WTC11 (cell line): ENCODE data around the gene HECTD4. TPM values are rescaled to one million over a fixed set of nuclear protein-coding genes. Genes with fewer than 3 reads are reported as not detected.
"Not testable (repeated sequence)": the region's sequence is repeated elsewhere in the genome, so short reads cannot be mapped to it uniquely, and the experiment has no call there.

Experiments used
- ATAC-seq: fragments of 200-7000 bp; cut with Tn5 transposase; 2 replicates; pipeline ENCODE4 v1.10.0; 2021; ENCODE audit warnings: mild to moderate bottlenecking, moderate library complexity
- CTCF ChIA-PET: fragments of 300-600 bp; sonication (Branson Sonifier 250); formaldehyde crosslinking; loops from one replicate; lab custom pipeline; 2021; ENCODE audit warnings: antibody characterized with exemption; lab: Charles Lee
- POLR2A ChIA-PET: fragments of 350-600 bp; sonication (Branson Sonifier 250); formaldehyde crosslinking; loops from one replicate; lab custom pipeline; 2021; ENCODE audit warnings: antibody characterized with exemption; lab: Charles Lee
- DNase-seq: peaks from one replicate; pipeline ENCODE4 v3.0.0; 2021; ENCODE audit warnings: low spot score
- H3K27ac Mint-ChIP-seq: 2 replicates; pipeline ENCODE4 v1.8.0; 2021; ENCODE audit warnings: mixed read lengths
- H3K27me3 Mint-ChIP-seq: 2 replicates; pipeline ENCODE4 v1.8.0; 2021; ENCODE audit warnings: low read depth, mild to moderate bottlenecking, moderate library complexity, mixed read lengths
- H3K36me3 Mint-ChIP-seq: 2 replicates; pipeline ENCODE4 v1.8.0; 2021; ENCODE audit warnings: mixed read lengths
- H3K4me1 Mint-ChIP-seq: 2 replicates; pipeline ENCODE4 v1.8.0; 2022; ENCODE audit warnings: mixed read lengths
- H3K4me3 Mint-ChIP-seq: 2 replicates; pipeline ENCODE4 v1.8.0; 2021; ENCODE audit warnings: mild to moderate bottlenecking, moderate library complexity, mixed read lengths
- H3K9me3 Mint-ChIP-seq: 2 replicates; pipeline ENCODE4 v1.8.0; 2021; ENCODE audit warnings: mixed read lengths
- CBFB ChIP-seq: sonication (generic); formaldehyde crosslinking; IDR thresholded peaks from 2 replicates; pipeline ENCODE4 v1.8.1; 2022; ENCODE audit warnings: mild to moderate bottlenecking, low read depth, missing genetic modification reagents
- ETV6 ChIP-seq: sonication (generic); formaldehyde crosslinking; IDR thresholded peaks from 2 replicates; pipeline ENCODE4 v1.8.1; 2022; ENCODE audit warnings: mild to moderate bottlenecking, missing genetic modification reagents
- FOXP4 ChIP-seq: sonication (generic); formaldehyde crosslinking; IDR thresholded peaks from 2 replicates; pipeline ENCODE4 v1.8.0; 2022; ENCODE audit warnings: mild to moderate bottlenecking, missing genetic modification reagents
- GTF2I ChIP-seq: fragments of 250-450 bp; sonication (Bioruptor Pico); conservative IDR thresholded peaks from 2 replicates; pipeline ENCODE4 v1.4.0; 2021; ENCODE audit warnings: mild to moderate bottlenecking
- JUN ChIP-seq: sonication (generic); formaldehyde crosslinking; IDR thresholded peaks from 2 replicates; pipeline ENCODE4 v1.8.0; 2023; ENCODE audit warnings: mild to moderate bottlenecking, missing genetic modification reagents
- NFATC4 ChIP-seq: fragments of 250-450 bp; sonication (Bioruptor Pico); IDR thresholded peaks from 2 replicates; pipeline ENCODE4 v1.9.0; 2021; ENCODE audit warnings: mild to moderate bottlenecking
- NR3C1 ChIP-seq: sonication (generic); formaldehyde crosslinking; conservative IDR thresholded peaks from 2 replicates; pipeline ENCODE4 v1.8.1; 2023; ENCODE audit warnings: low read depth, mild to moderate bottlenecking, missing genetic modification reagents
- TEAD4 ChIP-seq: sonication (generic); formaldehyde crosslinking; IDR thresholded peaks from 2 replicates; pipeline ENCODE4 v1.8.0; 2022; ENCODE audit warnings: mild to moderate bottlenecking, missing genetic modification reagents
- ZBTB21 ChIP-seq: sonication (generic); formaldehyde crosslinking; IDR thresholded peaks from 2 replicates; pipeline ENCODE4 v1.8.1; 2023; ENCODE audit warnings: mild to moderate bottlenecking, missing genetic modification reagents, borderline replicate concordance
- ZNF121 ChIP-seq: sonication (generic); formaldehyde crosslinking; IDR thresholded peaks from 2 replicates; pipeline ENCODE4 v1.8.0; 2023; ENCODE audit warnings: missing genetic modification reagents
- ZNF138 ChIP-seq: sonication (generic); formaldehyde crosslinking; conservative IDR thresholded peaks from 2 replicates; pipeline ENCODE4 v1.8.1; 2022; ENCODE audit warnings: mild to moderate bottlenecking, moderate library complexity, missing genetic modification reagents
- ZNF219 ChIP-seq: sonication (generic); formaldehyde crosslinking; IDR thresholded peaks from 2 replicates; pipeline ENCODE4 v1.8.0; 2023; ENCODE audit warnings: missing genetic modification reagents, mild to moderate bottlenecking, borderline replicate concordance
- ZNF416 ChIP-seq: fragments of 250-450 bp; sonication (Bioruptor Pico); IDR thresholded peaks from 2 replicates; pipeline ENCODE4 v1.9.0; 2021; ENCODE audit warnings: mild to moderate bottlenecking, inconsistent platforms
- ZNF671 ChIP-seq: fragments of 250-450 bp; sonication (Bioruptor Pico); IDR thresholded peaks from 2 replicates; pipeline ENCODE4 v1.8.0; 2021; ENCODE audit warnings: mild to moderate bottlenecking
- total RNA-seq: library from RNA; stranded (reverse); gene quantifications from 3 replicates; pipeline ENCODE4 v1.2.3, GENCODE V29; 2021
- TF ChIP-seq, protein P1 (sequence below): sonication (generic); formaldehyde crosslinking; IDR thresholded peaks from 2 replicates; pipeline ENCODE4 v1.8.0; 2022; ENCODE audit warnings: mild to moderate bottlenecking, missing genetic modification reagents
- TF ChIP-seq, protein P2 (sequence below): sonication (generic); formaldehyde crosslinking; IDR thresholded peaks from 2 replicates; pipeline ENCODE4 v1.8.0; 2022; ENCODE audit warnings: missing genetic modification reagents
- TF ChIP-seq, protein P3 (sequence below): sonication (generic); formaldehyde crosslinking; IDR thresholded peaks from 2 replicates; pipeline ENCODE4 v1.8.0; 2022; ENCODE audit warnings: mild to moderate bottlenecking, missing genetic modification reagents
- TF ChIP-seq, protein P4 (sequence below): fragments of 250-450 bp; sonication (Bioruptor Pico); IDR thresholded peaks from 2 replicates; pipeline ENCODE4 v1.9.0; 2021; ENCODE audit warnings: moderate library complexity, mild to moderate bottlenecking, inconsistent platforms, borderline replicate concordance

The HECTD4 gene
- total RNA-seq, 1 experiment from 2014 or later, result 31.7 TPM

DNA sequence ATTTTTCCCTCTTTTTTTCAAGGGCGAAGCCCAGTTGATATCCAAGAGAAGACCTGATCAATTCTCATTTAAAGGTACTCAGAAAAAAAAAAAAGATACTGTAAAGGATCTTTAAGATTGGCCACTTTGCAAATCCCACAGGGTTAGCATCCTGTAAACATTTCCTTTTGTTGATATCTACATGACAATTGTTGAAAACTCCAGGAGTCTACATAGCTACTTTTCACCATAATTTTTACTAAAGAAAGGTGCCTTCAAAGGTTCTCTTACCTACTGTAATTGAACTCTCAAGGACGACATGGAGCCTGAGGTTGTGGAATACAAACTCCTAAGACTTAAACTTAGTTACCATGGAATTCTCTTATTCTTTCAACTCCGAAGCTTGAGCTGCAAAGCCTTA, 125.5 kb downstream of the HECTD4 start:
- DNase-seq (no peak), ATAC-seq (peak; percentile 63)
- Mint-ChIP-seq H3K27ac (no peak overlapping the region), H3K27me3 (no peaks in the 10 kb centered on the region), H3K9me3 (no peaks in the 10 kb centered on the region), H3K4me1 (peaks cover 24% of the 10 kb centered on the region)
- POLR2A ChIA-PET, result no interaction called here
- TF ChIP-seq, protein P1, sequence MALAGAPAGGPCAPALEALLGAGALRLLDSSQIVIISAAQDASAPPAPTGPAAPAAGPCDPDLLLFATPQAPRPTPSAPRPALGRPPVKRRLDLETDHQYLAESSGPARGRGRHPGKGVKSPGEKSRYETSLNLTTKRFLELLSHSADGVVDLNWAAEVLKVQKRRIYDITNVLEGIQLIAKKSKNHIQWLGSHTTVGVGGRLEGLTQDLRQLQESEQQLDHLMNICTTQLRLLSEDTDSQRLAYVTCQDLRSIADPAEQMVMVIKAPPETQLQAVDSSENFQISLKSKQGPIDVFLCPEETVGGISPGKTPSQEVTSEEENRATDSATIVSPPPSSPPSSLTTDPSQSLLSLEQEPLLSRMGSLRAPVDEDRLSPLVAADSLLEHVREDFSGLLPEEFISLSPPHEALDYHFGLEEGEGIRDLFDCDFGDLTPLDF (CRISPR knock-in tag), result no peak
- TF ChIP-seq TEAD4 (CRISPR knock-in tag) (no peak), FOXP4 (CRISPR knock-in tag) (peak; percentile 24; the same call in 1 of the 2 replicates)
- TF ChIP-seq, protein P2, sequence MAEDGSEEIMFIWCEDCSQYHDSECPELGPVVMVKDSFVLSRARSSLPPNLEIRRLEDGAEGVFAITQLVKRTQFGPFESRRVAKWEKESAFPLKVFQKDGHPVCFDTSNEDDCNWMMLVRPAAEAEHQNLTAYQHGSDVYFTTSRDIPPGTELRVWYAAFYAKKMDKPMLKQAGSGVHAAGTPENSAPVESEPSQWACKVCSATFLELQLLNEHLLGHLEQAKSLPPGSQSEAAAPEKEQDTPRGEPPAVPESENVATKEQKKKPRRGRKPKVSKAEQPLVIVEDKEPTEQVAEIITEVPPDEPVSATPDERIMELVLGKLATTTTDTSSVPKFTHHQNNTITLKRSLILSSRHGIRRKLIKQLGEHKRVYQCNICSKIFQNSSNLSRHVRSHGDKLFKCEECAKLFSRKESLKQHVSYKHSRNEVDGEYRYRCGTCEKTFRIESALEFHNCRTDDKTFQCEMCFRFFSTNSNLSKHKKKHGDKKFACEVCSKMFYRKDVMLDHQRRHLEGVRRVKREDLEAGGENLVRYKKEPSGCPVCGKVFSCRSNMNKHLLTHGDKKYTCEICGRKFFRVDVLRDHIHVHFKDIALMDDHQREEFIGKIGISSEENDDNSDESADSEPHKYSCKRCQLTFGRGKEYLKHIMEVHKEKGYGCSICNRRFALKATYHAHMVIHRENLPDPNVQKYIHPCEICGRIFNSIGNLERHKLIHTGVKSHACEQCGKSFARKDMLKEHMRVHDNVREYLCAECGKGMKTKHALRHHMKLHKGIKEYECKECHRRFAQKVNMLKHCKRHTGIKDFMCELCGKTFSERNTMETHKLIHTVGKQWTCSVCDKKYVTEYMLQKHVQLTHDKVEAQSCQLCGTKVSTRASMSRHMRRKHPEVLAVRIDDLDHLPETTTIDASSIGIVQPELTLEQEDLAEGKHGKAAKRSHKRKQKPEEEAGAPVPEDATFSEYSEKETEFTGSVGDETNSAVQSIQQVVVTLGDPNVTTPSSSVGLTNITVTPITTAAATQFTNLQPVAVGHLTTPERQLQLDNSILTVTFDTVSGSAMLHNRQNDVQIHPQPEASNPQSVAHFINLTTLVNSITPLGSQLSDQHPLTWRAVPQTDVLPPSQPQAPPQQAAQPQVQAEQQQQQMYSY (CRISPR knock-in tag), result no peak
- TF ChIP-seq, all 79 proteins: peak for 1
- Mint-ChIP-seq H3K4me3 (no peak overlapping the region), H3K36me3 (peaks cover 30% of the 10 kb centered on the region)
- CTCF ChIA-PET, result interaction anchor here (0.6 to 3.5 kb wide), 3 partner anchors 59 to 144 kb away, joined by 3 to 20 read pairs (median 10); no protein-coding TSS in a partner anchor

DNA sequence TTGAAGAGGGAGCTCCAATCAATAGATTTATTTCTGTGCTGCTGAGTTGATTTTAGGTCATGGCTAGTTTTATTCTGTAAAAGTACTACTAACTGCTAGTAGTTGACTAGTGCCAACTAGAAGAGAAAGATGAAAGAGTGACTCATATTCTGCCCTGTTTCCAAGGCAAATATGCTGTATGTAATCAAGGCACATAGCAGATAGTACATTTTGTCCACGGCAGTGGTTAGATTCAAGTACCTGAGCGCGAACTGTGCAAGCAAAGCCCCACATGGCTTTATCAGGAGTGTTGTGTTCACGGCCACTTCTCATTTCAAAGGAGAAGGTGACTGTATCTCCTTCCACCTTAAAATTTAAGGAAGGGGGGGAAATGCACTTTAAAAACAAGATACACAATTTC, 130.0 kb downstream of the HECTD4 start:
- POLR2A ChIA-PET, result no interaction called here
- DNase-seq (no peak), ATAC-seq (no peak)
- Mint-ChIP-seq H3K27me3 (no peaks in the 10 kb centered on the region), H3K9me3 (no peaks in the 10 kb centered on the region), H3K4me1 (peaks cover 18% of the 10 kb centered on the region), H3K36me3 (peaks cover 27% of the 10 kb centered on the region), H3K4me3 (no peak overlapping the region), H3K27ac (no peak overlapping the region)
- CTCF ChIA-PET, result no interaction called here
- TF ChIP-seq NFATC4 (no peak), ZNF671 (no peak)

DNA sequence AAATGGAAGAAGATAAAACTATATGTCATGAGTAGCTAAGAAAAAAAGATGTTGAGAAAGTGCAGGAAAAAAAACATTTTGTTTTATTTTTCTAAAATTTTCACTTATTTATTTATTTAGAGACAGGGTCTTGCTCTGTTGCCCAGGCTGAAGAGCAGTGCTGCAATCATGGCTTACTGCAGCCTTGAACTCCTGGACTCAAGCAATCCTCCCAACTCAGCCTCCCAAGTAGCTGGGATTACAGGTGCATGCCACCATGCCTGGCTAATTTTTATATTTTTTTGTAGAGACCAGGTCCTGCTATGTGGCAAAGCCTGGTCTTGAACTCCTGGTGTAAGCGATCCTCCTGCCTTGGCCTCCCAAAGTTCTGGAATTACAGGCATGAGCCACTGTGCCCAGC, 137.3 kb downstream of the HECTD4 start:
- DNase-seq, POLR2A ChIA-PET, ATAC-seq, H3K9me3 Mint-ChIP-seq, H3K27ac Mint-ChIP-seq, H3K27me3 Mint-ChIP-seq, H3K4me1 Mint-ChIP-seq, H3K4me3 Mint-ChIP-seq, CTCF ChIA-PET: not testable (repeated sequence)
- H3K36me3 Mint-ChIP-seq, result peaks cover 23% of the 10 kb centered on the region

GRCh38 chr12:112243255-112244110, 138.7 kb downstream of the HECTD4 start:
- CTCF ChIA-PET, result interaction anchor here (0.5 to 1.4 kb wide), 4 partner anchors 18 to 146 kb away, joined by 4 to 5 read pairs (median 4); no protein-coding TSS in a partner anchor
- Mint-ChIP-seq H3K9me3 (no peaks in the 10 kb centered on the region), H3K27ac (no peak overlapping the region), H3K4me1 (no peaks in the 10 kb centered on the region), H3K27me3 (no peaks in the 10 kb centered on the region), H3K36me3 (peaks cover 29% of the 10 kb centered on the region), H3K4me3 (no peak overlapping the region)
- no peak for ATAC-seq
- TF ChIP-seq ETV6 (CRISPR knock-in tag) (no peak), ZNF219 (CRISPR knock-in tag) (no peak), NR3C1 (CRISPR knock-in tag) (no peak), ZNF138 (CRISPR knock-in tag) (no peak), JUN (CRISPR knock-in tag) (no peak), ZNF121 (no peak), GTF2I (CRISPR knock-in tag) (no peak), ZNF416 (CRISPR knock-in tag) (no peak), CBFB (CRISPR knock-in tag) (no peak), ZBTB21 (no peak)
- TF ChIP-seq, protein P3, sequence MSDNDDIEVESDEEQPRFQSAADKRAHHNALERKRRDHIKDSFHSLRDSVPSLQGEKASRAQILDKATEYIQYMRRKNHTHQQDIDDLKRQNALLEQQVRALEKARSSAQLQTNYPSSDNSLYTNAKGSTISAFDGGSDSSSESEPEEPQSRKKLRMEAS, result no peak
- TF ChIP-seq, protein P4, sequence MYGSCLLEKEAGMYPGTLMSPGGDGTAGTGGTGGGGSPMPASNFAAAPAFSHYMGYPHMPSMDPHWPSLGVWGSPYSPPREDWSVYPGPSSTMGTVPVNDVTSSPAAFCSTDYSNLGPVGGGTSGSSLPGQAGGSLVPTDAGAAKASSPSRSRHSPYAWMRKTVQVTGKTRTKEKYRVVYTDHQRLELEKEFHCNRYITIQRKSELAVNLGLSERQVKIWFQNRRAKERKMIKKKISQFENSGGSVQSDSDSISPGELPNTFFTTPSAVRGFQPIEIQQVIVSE (CRISPR knock-in tag), result no peak
- DNase-seq, result no peak
- POLR2A ChIA-PET, result no interaction called here
